Mucosa of gallbladder (tissue), 1 donor: Measurements from ENCODE around the gene MACROH2A1. TPM values are rescaled to one million over a fixed set of nuclear protein-coding genes. Genes with fewer than 3 reads are reported as not detected.

Experiments
- DNase-seq: peaks from one replicate; pipeline ENCODE4 v3.0.0-alpha.2; 2020; ENCODE audit warnings: low spot score
- total RNA-seq: library from RNA; stranded (reverse); gene quantifications from one replicate; pipeline ENCODE4 v1.2.1, GENCODE V29; 2021
- donor health status: DM: no; HTN: no; CAD: no.

The MACROH2A1 gene
- total RNA-seq, 1 donor from 2014 or later = 256 TPM

DNA sequence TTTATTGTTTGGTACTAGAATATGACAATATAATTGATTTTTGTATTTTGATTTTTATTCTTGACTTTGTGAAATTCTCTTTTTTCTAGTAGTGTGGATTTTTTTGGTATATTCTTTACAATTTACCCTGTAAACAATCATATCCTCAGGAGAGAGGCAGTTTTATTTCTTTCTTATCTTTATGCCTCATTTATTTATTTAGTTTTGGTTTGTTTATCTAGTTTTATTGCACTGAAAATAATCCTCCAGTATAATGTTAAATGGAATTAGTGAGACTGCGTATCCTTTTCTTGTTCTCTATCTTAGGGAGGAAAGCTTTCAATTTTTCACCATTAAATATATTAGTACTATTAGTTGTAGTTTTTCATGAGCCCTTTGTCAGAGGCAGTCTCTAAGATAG, 109.4 kb downstream of the MACROH2A1 start:
- DNase-seq = no peak

DNA sequence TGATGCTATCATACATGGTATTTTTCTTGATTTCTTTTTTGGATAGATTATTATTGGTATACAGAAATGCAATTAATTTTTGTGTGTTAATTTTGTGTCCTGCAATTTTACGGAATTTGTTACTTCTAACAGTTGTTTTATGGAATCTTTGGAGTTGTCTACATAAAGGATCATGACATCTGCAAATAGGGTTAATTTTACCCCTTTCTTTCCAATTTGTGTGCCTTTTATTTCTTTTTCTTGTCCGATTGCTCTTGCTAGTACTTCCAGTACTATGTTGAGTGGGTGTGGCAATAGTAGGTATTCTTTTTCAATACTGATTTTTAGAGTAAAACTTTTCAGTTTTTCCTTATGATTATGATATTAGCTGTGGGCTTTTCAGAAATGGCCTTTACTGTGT, 111.5 kb downstream of the MACROH2A1 start:
- no peak for DNase-seq

Other genes starting within 250 kb of the MACROH2A1 start
- 0.09 TPM for gene DCANP1, start 48.1 kb upstream of the MACROH2A1 start, total RNA-seq
- gene TIFAB, start 53.1 kb upstream of the MACROH2A1 start, total RNA-seq = 0.23 TPM
- not detected for gene NEUROG1, start 136.7 kb upstream of the MACROH2A1 start, total RNA-seq
- 4.7 TPM for gene CXCL14, start 179.8 kb upstream of the MACROH2A1 start, total RNA-seq